ENCODE measurements around the gene SDR42E1.

- TF ChIP-seq CTCF (IDR thresholded peaks at IDR 0.05; ENCODE audit: low read length) (no peak), EZH2phosphoT487 (IDR thresholded peaks at IDR 0.05; ENCODE audit: low read length) (no peak)
These were observed 24.1 kb downstream of the SDR42E1 start for GRCh38 chr16:81987121-81987520.
